RWPE2 (cell line): Measurements from ENCODE around the gene CRTC3.

Experiments used
- ATAC-seq: fragments of 200-7000 bp; cut with Tn5 transposase; 3 replicates; pipeline ENCODE4 v1.9.1; 2021; ENCODE audit warnings: low read depth
- DNase-seq: peaks from one replicate; pipeline ENCODE4 v3.0.0-alpha.2; 2020; ENCODE audit warnings: low spot score
- H3K27ac ChIP-seq: fragments of 450-650 bp; 2 replicates; pipeline ENCODE4 v1.5.1; 2017; ENCODE audit warnings: mild to moderate bottlenecking; ENCODE audit not compliant: poor library complexity, severe bottlenecking
- H3K27me3 ChIP-seq: fragments of 250-450 bp; sonication (Bioruptor Pico); 2 replicates; pipeline ENCODE4 v1.5.1; 2021; ENCODE audit warnings: mild to moderate bottlenecking, moderate library complexity; ENCODE audit not compliant: insufficient read depth, poor library complexity, severe bottlenecking
- H3K36me3 ChIP-seq: fragments of 250-450 bp; sonication (Bioruptor Pico); 2 replicates; pipeline ENCODE4 v1.5.1; 2020; ENCODE audit warnings: low read depth, mild to moderate bottlenecking, moderate library complexity
- H3K4me1 ChIP-seq: fragments of 250-450 bp; sonication (Bioruptor Pico); 2 replicates; pipeline ENCODE4 v1.5.1; 2021; ENCODE audit warnings: mild to moderate bottlenecking, moderate library complexity; ENCODE audit not compliant: insufficient read depth, poor library complexity, severe bottlenecking
- H3K4me3 ChIP-seq: fragments of 250-450 bp; sonication (Bioruptor Pico); 2 replicates; pipeline ENCODE4 v1.5.1; 2021; ENCODE audit warnings: mild to moderate bottlenecking, moderate library complexity; ENCODE audit not compliant: severe bottlenecking
- H3K9me3 ChIP-seq: fragments of 250-450 bp; sonication (Bioruptor Pico); 2 replicates; pipeline ENCODE4 v1.5.1; 2021; ENCODE audit warnings: mild to moderate bottlenecking, moderate library complexity; ENCODE audit not compliant: severe bottlenecking
- TF ChIP-seq, protein P1 (sequence below): fragments of 450-650 bp; IDR thresholded peaks from one replicate; pipeline ENCODE4 v1.5.1; 2017; ENCODE audit warnings: mild to moderate bottlenecking, moderate library complexity; ENCODE audit not compliant: poor library complexity, severe bottlenecking

CRTC3 gene

DNA sequence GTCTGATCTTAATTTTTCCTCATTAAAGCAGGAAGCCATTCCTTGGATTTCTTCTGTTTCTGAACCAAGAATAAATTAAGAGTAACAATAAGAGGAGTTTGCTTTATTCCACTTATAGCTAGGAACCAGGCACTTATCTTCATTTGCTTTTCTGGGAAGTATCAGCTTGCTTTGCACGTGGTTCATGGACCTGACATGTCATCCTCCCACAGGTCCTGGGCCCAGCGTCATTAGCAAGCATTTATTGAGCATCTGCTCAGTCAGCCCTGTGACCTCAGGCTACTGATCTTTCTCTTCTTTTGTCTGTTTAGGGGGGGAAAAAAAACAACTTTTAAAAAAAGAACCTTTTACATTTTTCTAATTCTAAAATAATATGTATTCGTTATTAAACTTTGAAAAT lies 34.7 kb upstream of the CRTC3 start:
- no peak overlapping the region for H3K27ac ChIP-seq
- TF ChIP-seq, protein P1, sequence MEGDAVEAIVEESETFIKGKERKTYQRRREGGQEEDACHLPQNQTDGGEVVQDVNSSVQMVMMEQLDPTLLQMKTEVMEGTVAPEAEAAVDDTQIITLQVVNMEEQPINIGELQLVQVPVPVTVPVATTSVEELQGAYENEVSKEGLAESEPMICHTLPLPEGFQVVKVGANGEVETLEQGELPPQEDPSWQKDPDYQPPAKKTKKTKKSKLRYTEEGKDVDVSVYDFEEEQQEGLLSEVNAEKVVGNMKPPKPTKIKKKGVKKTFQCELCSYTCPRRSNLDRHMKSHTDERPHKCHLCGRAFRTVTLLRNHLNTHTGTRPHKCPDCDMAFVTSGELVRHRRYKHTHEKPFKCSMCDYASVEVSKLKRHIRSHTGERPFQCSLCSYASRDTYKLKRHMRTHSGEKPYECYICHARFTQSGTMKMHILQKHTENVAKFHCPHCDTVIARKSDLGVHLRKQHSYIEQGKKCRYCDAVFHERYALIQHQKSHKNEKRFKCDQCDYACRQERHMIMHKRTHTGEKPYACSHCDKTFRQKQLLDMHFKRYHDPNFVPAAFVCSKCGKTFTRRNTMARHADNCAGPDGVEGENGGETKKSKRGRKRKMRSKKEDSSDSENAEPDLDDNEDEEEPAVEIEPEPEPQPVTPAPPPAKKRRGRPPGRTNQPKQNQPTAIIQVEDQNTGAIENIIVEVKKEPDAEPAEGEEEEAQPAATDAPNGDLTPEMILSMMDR = no peak
- DNase-seq (no peak), ATAC-seq (no peak)
- no peaks in the 10 kb centered on the region for H3K27me3 ChIP-seq
- no peak overlapping the region for H3K4me3 ChIP-seq
- H3K36me3 ChIP-seq = peaks cover 98% of the 10 kb centered on the region
- no peaks in the 10 kb centered on the region for H3K4me1 ChIP-seq
- H3K9me3 ChIP-seq = no peaks in the 10 kb centered on the region

DNA sequence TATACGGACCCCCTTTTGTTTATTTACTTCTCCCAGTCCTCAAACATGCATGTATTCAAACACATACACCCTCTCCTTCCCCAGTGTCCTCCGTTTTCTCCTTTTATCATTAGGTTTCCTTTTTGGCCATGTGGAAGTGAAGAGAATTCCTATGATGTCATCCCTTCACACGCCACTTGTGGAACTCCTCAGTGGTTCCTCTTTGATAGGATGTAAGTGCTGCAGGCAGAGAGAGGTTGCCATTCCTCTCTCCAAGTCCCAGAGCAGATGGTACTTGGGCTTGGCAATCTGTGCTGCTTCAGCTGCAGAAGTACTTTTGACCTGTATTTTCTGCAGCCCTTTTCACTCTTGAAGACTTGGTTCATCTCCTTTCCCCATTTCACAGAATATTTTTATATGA lies 32.9 kb upstream of the CRTC3 start:
- Histone ChIP-seq H3K27ac (no peak overlapping the region), H3K9me3 (peaks cover 1% of the 10 kb centered on the region), H3K27me3 (no peaks in the 10 kb centered on the region), H3K4me3 (no peak overlapping the region), H3K36me3 (peaks cover 98% of the 10 kb centered on the region), H3K4me1 (no peaks in the 10 kb centered on the region)
- TF ChIP-seq, protein P1 = no peak
- no peak for ATAC-seq
- no peak for DNase-seq

DNA sequence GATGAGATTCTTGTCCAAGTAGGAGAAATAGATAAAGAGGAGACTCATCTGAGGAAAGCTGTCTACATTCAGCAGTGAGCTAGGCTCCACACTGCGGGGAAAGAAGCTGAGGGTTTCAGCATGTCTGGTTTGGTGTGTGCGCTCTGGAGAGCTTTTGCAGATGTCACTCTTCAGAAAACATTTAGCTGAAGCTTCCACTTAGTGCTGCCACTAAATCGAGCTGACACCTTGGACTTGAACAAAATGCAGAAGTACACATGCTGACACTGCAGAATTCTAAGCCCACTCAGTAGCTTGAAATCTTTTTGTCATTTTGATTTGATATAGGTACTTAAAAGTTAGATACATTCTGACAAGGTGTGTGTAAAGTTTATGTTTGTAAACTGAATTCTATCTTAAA lies 32.3 kb upstream of the CRTC3 start:
- no peak overlapping the region for H3K4me3 ChIP-seq
- no peak overlapping the region for H3K27ac ChIP-seq
- H3K36me3 ChIP-seq = peaks cover 97% of the 10 kb centered on the region
- ATAC-seq = no peak
- peaks cover 1% of the 10 kb centered on the region for H3K9me3 ChIP-seq
- no peaks in the 10 kb centered on the region for H3K4me1 ChIP-seq
- H3K27me3 ChIP-seq = no peaks in the 10 kb centered on the region
- TF ChIP-seq, protein P1 = no peak
- no peak for DNase-seq

DNA sequence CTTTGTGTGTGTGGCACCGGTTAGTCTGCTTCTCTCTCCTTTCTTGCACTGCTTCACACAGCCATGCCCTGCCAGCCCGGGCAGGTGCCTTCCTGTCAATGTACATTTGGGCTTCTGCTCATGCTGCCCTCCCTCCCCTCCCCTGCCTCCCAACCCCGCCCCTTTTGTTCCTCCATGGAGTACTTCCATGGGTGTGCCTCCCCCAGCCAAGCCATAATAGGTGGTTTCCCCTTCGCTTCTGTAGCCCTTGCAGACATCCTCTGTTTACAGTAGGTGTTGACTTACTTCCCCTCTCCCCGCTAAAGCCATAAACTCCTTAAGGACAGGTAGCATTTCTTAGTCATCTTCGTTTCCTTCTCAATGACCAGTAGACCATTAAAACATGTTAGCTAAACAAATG lies 31.8 kb upstream of the CRTC3 start:
- TF ChIP-seq, protein P1 = no peak
- H3K9me3 ChIP-seq = peaks cover 1% of the 10 kb centered on the region
- no peak overlapping the region for H3K27ac ChIP-seq
- DNase-seq (no peak), ATAC-seq (peak; percentile 72)
- no peak overlapping the region for H3K4me3 ChIP-seq
- no peaks in the 10 kb centered on the region for H3K27me3 ChIP-seq
- H3K4me1 ChIP-seq = no peaks in the 10 kb centered on the region
- peaks cover 92% of the 10 kb centered on the region for H3K36me3 ChIP-seq

DNA sequence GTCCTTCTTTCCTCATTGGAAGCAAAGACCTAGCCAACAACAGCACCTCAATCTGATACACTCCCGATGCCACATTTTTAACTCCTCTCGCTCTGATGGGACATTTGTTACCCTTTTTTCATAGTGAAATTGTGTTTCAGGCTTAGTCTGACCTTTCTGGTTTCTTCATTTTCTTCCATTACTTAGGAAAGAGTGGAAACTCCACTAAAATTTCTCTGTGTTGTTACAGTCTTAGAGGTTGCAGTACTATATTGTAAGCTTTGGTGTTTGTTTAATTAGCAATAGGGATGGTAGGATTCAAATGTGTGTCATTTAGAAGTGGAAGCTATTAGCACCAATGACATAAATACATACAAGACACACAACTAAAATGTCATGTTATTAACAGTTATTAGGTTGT lies 29.6 kb upstream of the CRTC3 start:
- ATAC-seq = no peak
- H3K27ac ChIP-seq = no peak overlapping the region
- H3K36me3 ChIP-seq = peaks cover 70% of the 10 kb centered on the region
- no peak overlapping the region for H3K4me3 ChIP-seq
- H3K9me3 ChIP-seq = peaks cover 1% of the 10 kb centered on the region
- no peaks in the 10 kb centered on the region for H3K4me1 ChIP-seq
- no peak for DNase-seq
- no peaks in the 10 kb centered on the region for H3K27me3 ChIP-seq
- TF ChIP-seq, protein P1 = no peak
